HL-60 (cell line): Measurements from ENCODE around the gene GOSR2.

Source experiments
- CTCF ChIP-seq: IDR thresholded peaks from one replicate; pipeline ENCODE4 v1.5.1; 2011; ENCODE audit warnings: low read length, control low read depth, inconsistent platforms; ENCODE audit not compliant: insufficient read depth
- GABPA ChIP-seq: IDR thresholded peaks from 2 replicates; pipeline ENCODE4 v1.6.1; 2012; ENCODE audit warnings: low read depth
- POLR2AphosphoS5 ChIP-seq: IDR thresholded peaks from 2 replicates; pipeline ENCODE4 v1.6.1; 2012; ENCODE audit warnings: low read depth
- REST ChIP-seq: IDR thresholded peaks from 2 replicates; pipeline ENCODE4 v1.6.1; 2012; ENCODE audit warnings: low read depth; ENCODE audit not compliant: insufficient replicate concordance
- SPI1 ChIP-seq: IDR thresholded peaks from 2 replicates; pipeline ENCODE4 v1.6.1; 2012; ENCODE audit warnings: low read depth, mild to moderate bottlenecking, borderline replicate concordance

GRCh38 chr17:46917516-46917915 is 5.4 kb upstream of the GOSR2 start:
- TF ChIP-seq REST (no peak), CTCF (no peak), POLR2AphosphoS5 (no peak), GABPA (no peak), SPI1 (no peak)
